GM18499 (cell line): ENCODE results near the gene BCL7A.
"Not testable (repeated sequence)": the region's sequence is repeated elsewhere in the genome, so short reads cannot be mapped to it uniquely, and the experiment has no call there.

ENCODE experiments used
- ATAC-seq: cut with Tn5 transposase; IDR thresholded peaks from one replicate; pipeline ENCODE4 v1.9.1; 2021; ENCODE audit warnings: moderate number of reproducible peaks; ENCODE audit not compliant: insufficient read depth, unreplicated experiment

BCL7A gene

DNA sequence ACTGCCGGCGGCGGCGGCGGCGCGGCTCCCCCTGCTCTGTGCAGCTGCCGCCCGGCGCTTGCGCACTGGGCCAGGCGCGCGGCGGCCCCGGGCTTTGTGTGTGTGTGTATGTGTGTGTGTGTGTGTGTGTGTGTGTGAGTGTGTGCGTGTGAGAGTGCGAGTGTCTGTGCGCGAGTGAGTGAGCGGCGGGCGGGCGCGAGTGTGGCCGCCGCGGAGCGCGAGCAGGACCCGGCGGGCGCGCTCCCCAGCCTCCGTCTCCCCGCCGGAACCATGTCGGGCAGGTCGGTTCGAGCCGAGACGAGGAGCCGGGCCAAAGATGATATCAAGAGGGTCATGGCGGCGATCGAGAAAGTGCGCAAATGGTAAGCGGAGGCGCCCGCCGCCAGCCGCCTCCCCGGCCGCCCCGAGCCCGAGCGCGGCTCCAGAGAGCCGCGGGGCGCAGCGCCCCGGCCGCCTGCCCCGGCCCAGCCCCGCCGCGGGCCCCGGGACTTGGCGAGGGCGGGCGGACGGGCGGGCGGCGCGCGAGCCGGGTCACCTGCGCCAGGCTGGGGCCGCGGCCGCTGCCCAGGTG, at the start of gene BCL7A:
Gene BCL7A, plus strand, starts transcription at position 63 of the 571 bp plus-strand sequence. Its CDS starts 208 bp downstream, at position 271.
- ATAC-seq, result no peak

DNA sequence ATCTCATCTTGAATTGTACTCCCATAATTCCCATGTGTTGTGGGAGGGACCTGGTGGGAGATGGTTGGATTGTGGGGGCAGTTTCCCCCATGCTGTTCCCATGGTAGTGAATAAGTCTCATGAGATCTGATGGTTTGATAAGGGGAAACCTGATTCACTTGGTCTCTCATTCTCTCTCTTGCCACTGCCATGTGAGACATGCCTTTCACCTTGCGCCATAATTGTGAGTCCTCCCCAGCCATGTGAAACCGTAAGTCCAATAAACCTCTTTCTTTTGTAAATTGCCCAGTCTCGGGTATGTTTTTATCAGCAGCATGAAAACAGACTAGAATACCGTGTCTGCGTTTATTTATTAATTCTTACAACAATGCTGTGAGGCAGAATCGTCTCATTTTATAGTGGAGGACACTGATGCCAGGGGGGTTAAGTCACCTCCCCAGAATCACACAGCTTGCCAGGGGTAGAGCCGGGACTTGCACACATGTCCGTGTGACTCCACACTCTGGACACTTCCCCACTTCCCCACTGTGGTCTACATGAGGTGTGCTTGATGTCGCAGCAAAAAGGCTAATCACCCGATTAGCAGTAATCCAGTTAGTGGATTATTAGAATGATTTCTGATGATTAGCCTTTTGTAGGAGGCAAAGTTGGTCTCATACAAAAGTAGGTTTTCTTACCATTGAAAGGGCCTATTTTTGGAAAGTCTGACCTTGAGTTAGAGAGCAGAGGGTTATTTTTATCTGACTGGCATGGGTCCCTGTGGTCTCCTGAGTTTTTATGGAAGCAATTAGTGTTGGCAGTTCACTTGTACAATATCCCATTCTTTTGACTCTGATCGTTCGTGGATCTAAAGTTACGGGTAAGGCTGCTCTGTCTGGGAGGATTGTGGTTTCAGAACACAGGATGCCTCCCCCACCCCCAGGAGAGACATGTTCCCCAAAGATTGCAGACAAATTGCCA, 47.4 kb upstream of the BCL7A start:
- ATAC-seq, result no peak

DNA sequence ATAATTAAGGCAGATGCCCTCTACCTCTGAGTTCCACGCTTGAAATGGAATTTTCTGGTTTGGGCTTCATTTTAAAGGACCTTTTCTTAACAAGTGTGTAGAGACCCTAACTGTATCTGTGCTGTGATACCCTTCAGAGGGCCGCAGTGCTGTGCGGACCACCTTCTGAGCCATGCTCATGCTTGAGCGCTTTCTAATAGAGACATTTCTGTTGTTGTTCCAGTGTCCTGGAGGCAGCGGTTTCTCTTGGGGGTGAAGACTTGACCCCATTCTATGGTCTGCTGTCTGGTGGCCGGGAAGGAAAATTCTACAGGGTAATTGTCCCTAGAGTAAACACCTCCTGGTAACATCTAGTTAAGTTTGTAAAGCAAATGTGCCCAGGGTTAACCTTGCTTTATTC, 46.7 kb upstream of the BCL7A start:
- no peak for ATAC-seq

DNA sequence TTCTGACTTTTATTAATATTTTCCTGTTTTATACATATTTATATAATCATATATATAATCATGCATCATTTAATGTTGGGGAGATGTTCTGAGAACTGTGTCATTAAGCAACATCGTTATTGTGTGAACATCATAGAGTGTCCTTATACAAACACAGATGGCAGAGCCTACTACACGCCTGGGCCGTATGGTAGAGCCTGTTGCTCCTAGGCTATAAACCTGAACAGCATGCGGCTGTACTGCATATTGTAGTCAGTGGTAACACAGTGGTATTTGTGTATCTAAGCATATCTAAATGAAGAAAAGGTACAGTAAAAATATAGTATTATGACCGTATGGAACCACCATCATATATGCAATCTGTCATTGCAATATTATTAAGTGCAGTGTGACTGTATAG, 44.7 kb upstream of the BCL7A start:
- ATAC-seq, result no peak

DNA sequence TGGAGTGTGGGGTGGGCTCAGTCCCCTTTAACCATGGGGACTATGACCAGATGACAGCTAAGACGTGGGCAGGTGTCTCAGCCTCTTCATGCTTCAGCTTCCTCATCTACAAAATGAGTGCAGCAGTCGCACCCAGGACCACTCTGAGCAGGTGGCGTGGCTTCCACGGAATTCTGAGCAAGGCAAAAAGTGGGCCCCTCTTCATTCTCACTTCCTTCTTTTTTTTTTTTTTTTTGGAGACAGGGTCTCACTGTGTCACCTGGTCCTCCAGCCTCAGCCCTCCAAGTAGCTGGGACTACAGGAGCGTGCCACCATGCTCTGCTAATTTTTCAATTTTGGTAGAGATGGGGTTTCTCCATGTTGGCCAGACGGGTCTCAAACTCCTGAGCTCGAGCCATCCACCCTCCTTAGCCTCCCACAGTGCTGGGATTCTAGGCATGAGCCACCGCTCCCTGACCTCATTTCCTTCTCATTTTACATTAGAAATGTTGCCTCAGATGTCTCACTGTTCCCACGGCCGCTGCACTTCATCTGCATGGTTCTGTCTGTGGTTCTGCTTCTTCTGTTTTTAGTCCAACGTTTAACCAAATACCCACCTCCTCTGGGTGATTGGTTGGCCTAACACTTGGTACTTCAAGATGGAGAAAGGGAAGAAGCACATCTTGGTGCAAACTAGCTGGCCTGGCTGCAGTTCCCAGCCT, 41.3 kb upstream of the BCL7A start:
- ATAC-seq, result no peak

DNA sequence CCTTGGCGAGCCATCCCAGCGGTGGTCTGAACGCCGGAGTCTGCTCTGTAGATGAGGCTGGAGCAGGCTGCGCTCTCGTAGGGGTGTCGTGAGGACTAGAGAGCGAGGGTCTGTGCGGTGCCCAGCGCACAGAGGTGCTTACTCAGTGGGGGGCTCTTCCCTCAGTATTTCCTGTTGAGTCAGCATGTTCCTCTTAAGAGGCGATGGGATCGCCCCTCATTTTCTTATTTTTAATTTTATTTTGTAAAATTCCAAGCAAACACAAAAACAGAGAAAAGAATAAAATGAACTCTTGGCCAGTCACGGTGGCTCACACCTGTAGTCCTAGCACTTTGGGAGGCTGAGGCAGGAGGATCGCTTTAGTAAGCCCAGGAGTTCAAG, 40.8 kb upstream of the BCL7A start:
- ATAC-seq, result no peak

DNA sequence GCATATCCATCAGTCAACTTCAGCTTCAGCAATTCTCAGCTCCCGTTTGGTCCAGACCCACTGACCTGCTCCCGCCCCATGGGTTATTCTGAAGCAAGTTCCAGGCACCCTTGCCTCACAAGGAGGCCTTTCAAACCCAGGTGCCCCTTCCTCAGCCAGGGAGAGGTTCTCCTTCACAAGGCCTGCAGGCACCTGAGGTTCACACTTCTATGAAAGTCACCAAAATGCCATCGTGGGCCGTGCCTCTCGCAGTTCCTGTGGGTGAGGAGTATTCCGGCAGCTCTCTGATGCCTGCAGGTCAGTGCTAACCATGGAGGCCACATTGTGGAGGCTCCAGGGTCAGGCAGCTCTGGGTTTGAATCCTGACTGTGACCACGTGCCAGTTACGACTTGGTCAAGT, 40.2 kb upstream of the BCL7A start:
- no peak for ATAC-seq

DNA sequence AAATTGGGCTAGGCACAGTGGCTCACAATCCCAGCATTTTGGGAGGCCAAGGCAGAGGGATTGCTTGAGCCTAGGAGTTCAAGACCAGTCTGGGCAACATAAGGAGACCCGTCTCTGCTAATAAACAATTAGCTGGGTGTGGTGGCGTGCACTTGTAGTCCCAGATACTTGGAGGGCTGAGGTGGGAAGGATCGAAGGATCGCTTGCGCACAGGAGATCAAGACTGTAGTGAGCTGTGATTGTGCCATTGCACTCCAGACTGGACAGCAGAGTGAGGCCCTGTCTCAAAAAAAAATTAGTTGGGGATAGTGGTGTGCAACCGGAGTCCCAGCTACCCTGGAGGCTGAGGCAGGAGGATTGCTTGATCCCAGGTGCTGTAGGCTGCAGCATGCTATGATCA, 38.7 kb upstream of the BCL7A start:
- no peak for ATAC-seq

DNA sequence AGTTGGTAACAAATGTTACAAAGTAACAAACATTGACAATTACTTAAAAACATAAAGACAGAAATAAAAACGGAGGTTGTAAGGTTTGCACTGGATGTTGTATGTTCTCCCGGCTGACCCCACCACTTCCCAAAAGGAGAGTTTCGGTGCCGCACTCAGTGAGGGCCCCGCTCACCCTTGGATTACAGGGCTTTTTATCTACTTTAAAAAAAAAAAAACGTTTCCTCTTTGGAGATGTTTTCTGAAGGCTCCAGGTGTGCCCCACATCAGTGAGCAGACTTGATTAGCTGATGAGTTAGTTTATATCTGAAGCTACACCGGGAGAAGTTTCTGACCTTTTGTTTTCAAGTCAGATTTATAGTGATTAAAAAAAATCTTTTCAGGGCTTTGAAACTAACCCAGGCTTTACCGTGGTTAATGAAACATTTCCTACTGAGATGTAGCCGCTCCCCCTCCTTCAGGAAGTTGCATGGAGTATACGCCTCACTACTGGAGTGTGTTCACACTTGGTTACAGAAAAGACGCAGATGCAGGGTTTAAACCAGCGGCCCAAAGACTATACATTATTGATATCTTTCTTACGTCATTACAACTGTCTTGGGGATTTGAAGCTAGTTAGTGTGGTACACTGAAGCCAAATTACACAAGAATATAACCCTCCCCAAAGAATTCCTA, 38.0 kb upstream of the BCL7A start:
- ATAC-seq, result no peak

DNA sequence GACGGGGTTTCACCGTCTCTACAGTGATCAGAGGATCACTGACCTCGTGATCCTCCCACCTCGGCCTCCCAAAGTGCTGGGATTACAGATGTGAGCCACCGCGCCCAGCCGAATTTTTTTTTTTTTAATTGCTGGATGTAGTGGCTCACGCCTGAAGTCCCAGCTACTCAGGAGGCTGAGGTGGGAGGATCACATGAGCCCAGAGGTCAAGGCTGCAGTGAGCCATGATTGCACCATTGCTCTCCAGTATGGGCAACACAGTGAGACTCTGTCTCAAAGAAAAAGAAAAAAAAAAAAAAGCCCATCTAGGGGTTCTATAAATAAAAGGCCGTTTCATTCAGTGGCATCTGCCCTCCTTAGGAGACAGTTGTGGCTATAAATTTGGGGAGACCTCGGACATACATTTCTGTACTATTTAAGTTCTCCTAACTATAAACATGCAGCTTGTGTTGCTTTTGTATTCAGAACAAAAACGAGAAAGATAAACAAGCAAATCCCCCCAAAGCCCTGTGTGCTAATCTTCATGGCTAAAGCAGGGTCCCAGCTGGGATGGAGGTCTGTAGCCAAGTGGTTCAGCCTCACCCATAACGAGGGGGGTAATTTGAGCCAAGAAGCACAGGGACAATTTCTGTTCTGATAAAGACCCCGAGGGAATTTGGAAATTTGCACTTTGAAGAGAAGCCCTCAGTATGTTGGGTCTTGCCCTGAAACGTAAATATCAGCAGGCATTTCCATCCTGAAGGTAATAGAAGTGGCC, 35.0 kb upstream of the BCL7A start:
- ATAC-seq, result no peak

DNA sequence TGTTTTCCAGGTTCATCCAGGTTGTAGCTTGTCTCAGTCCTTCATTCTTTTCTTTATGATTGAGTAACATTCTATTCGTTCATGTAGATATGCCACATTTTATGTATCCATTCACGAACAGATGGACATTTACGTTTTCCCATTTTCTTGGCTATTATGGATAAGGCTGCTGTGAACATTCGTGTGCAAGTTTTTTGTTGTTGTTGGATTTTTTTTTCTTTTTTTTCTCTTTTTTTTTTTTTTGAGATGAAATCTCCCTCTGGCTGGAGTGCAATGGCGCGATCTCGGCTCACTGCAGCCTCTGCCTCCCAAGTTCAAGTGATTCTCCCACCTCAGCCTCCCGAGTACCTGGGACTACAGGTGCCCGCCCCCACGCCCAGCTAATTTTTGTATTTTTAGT, 33.2 kb upstream of the BCL7A start:
- not testable (repeated sequence) for ATAC-seq

DNA sequence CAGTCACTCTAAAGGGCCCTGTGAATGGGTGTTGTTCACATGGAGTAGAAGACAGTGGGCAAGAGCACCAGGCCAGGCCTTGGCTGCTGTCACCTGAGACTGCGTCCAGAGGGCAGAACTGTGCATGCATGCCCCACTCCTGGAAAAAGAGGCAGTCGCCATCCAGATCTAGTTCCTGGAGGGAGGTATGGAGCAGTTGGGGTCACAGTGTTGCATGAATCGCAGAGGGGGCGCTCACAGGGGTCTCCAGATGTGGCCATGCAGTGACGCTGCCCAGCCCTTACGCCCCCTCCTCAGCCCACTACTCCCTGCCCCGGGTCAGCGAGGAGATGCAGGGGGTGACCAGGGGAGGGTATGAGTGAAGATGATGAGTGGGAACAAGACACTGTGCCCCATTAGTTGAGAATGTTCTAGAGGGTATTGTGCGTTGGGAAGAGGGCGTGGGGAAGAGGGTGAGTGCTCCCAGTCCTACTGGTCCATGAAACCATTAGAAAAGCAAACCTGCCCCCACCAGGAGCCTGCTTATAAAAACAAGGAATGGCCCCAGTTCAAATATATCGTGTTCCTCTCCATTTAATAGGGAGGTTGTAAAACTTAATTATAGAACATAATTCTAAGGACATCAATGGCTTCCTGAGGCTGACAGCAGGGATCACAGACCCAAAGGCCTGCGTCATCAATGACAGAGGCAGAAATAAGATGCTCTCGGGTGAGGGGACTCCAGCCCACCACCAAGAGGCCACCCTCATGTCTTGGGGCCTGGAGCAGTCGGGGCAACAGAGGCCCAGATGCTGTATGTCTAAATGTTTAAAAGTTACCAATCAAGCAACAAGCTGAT, 32.2 kb upstream of the BCL7A start:
- ATAC-seq, result no peak

DNA sequence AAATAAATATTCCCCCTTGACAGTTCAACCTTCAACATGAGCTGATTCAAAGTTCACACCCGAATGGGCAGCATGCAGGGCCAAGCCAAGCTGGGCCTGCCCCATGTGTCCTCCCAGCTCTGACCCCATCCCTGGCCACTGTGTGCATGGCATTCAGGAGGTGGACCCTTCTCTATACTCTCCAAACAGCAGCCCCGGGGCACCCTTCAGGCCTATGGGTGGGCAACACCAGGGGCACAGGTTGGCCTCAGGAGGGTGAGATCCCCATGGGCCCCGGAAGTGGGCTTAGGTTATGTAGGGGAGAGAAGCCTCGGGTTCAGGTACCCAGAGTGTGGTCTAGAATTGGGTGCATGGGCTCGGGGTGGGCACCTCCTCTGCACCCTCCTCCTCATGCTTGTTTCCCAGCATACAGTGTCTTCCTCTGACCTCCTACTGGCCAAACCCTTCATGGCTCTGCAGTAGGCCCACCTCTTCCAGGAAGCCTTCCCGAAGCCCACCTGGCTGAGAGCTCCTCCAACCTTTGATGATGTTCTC, 31.5 kb upstream of the BCL7A start:
- ATAC-seq, result no peak

DNA sequence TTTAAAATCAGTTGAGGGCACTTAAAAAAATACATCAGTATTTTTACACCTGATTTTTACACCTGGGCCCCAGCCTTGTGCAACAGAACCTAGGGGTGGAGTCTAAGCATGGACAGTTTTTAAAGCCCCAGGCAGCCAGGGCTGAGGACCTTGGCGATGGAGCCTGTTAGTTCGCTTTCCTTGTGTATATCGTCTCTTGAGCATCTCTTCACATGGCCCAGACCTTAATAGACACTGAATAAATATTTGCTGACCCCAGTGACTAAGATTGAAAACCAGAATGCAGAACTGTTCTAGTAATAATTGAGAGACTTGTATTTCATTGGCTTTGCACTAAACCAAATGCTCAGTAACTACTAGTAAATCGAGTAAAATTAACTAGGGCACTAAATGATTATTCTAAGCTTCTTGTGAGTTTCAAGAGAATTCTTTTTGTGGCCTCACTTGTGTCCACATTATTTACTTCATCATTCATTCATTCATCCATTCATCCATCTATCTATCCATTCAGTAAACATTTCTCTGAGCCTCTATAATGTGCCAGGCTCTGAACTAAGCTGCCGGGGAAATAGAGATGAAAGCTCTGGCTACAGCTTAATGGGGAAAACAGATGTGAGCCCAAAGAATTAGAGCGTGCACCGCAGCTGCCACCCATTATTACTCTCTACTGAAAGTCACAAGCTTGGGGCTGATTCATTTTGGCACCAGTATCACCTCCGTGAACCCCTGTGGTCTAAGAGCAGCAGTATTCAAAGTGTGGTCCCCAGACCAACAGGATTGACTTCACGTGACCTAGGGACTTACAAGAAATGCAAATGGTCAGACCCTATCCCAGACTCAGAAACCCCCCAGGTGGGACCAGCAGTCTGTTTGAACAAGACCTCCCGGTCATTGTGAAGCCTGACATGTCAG, 30.7 kb upstream of the BCL7A start:
- no peak for ATAC-seq

DNA sequence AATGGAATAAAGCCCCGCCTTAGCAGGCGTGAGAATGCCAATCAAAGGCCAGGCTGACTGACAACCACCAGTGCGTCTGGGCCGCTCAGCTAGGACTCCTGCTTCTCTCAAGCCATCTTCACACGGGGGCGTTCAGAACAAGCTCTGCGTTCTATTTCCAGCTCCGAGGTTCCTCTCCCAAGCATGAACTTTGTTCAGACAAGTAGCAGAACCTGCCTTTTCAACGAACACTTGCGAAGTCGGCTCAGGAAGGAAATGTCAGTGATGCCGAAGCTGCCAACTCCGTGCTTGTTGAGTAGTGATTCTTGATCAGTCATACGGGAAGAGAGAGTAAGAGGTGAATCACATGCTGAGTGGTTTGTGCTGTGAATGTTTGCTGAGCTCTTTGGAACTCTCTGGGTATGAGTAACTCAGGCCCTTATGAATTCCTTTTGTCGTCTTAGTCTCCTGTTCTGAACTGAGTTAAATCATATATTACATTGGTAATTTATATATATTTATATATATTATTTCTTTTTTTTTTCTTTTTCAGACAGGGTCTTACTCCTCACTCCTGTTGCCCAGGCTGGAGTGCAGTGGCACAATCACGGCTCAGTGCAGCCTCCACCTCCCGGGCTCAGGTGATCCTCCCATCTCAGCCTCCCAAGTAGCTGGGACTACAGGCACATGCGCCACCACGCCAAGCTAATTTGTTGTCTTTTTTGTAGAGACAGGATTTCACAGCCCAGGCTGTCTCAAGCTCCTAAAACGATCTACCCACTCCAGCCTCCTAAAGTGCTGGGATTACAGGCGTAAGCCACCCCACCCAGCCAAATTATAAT, 29.4 kb upstream of the BCL7A start:
- ATAC-seq, result peak; percentile 53

DNA sequence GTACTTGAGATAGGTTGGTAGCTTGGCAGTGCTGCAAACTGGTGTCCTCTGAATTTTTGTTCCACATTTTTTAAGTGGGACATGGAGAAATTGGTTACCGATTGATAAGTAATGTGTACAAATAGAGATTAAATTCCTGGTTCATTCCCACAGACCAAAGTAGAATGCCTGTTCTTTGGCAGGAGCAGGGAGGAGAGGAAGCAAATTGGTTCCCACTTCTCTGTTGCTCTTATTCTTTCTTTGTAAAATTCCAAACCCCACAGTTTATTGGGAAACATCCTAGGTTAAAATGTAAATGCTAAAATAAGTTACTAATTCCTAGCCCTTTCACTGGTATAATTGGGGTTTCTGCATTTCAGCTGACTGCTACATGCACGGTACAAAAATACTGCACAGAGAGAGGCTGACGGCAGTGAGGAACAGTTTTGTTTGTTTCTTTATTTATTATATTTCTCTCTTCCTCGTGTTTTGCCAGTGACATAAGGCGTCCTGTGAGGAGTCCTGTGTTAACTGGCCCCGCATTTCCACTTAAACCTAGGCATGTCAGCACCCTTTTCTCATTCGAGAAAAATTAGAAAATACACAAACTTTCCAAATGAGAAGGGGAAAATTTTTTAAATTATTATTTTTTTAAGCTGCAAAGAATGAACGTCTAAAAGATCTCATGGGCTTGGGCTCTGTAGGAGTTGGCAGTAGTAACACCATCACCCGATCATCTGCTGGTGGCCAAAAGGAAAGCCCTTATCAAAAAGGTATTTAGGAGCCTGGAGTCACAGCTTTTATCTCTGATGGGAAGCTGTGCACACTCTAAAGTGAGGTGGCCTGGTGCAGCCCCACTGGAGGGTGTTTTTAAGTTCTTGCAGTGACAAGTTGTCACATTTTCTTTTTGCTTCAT, 25.4 kb upstream of the BCL7A start:
- no peak for ATAC-seq
